Endothelial cell (in vitro differentiated cells): ENCODE data around the gene EGFLAM. TPM values are rescaled to one million over a fixed set of nuclear protein-coding genes. Genes with fewer than 3 reads are reported as not detected.

ENCODE experiments used
- DNase-seq: peaks from one replicate; pipeline ENCODE4 v3.0.0; 2021; ENCODE audit warnings: low spot score
- H3K27ac Mint-ChIP-seq: one replicate; pipeline ENCODE4 v1.8.0; 2021; ENCODE audit warnings: mixed read lengths, inconsistent platforms; ENCODE audit not compliant: unreplicated experiment
- H3K27me3 Mint-ChIP-seq: one replicate; pipeline ENCODE4 v1.8.0; 2021; ENCODE audit warnings: mild to moderate bottlenecking, moderate library complexity, mixed read lengths, inconsistent platforms; ENCODE audit not compliant: unreplicated experiment
- H3K36me3 Mint-ChIP-seq: one replicate; pipeline ENCODE4 v1.8.0; 2021; ENCODE audit warnings: mild to moderate bottlenecking, low read depth, mixed read lengths, inconsistent platforms; ENCODE audit not compliant: unreplicated experiment
- H3K4me1 Mint-ChIP-seq: one replicate; pipeline ENCODE4 v1.8.0; 2021; ENCODE audit warnings: mild to moderate bottlenecking, mixed read lengths, inconsistent platforms; ENCODE audit not compliant: unreplicated experiment
- H3K4me3 Mint-ChIP-seq: one replicate; pipeline ENCODE4 v1.8.0; 2021; ENCODE audit warnings: mild to moderate bottlenecking, mixed read lengths, inconsistent platforms; ENCODE audit not compliant: unreplicated experiment
- H3K9me3 Mint-ChIP-seq: one replicate; pipeline ENCODE4 v1.8.0; 2021; ENCODE audit warnings: mixed read lengths, inconsistent platforms; ENCODE audit not compliant: unreplicated experiment
- total RNA-seq: library from RNA; stranded (reverse); fragmentation: NEBNext Ultra II Directional; extraction: Animal tissue kit (Norgen Biotek cat#: 25700); gene quantifications from one replicate; pipeline ENCODE4 v1.2.1, GENCODE V29; 2021; ENCODE audit not compliant: unreplicated experiment
- TF ChIP-seq, protein P1 (sequence below): fragments of 200-600 bp; sonication (generic); IDR thresholded peaks from one replicate; pipeline ENCODE4 v1.5.0; 2021; ENCODE audit warnings: antibody characterized with exemption; ENCODE audit not compliant: unreplicated experiment

EGFLAM gene
- total RNA-seq, 1 donor from 2014 or later: 29.6 TPM

DNA sequence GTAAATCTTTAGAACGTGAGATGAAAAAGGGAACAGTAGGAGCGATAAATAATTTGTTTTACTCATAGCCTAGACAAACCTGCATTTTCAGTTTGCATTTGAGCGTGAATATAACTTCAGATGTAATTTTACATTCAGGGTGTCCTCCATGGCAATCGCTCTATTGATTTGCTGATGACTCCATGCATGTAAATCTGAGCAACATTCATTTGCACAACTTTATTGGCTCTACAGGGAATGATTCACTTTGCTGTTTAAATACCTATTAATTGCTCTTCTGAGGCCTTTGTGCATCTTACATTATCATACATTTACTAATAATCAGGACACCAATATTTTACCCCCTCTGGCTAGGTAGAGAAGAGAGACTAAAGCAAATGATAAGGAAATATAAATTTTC, 122.2 kb downstream of the EGFLAM start:
- H3K27ac Mint-ChIP-seq: no peak overlapping the region
- H3K4me1 Mint-ChIP-seq: peaks cover 46% of the 10 kb centered on the region
- no peaks in the 10 kb centered on the region for H3K9me3 Mint-ChIP-seq
- TF ChIP-seq, protein P1, sequence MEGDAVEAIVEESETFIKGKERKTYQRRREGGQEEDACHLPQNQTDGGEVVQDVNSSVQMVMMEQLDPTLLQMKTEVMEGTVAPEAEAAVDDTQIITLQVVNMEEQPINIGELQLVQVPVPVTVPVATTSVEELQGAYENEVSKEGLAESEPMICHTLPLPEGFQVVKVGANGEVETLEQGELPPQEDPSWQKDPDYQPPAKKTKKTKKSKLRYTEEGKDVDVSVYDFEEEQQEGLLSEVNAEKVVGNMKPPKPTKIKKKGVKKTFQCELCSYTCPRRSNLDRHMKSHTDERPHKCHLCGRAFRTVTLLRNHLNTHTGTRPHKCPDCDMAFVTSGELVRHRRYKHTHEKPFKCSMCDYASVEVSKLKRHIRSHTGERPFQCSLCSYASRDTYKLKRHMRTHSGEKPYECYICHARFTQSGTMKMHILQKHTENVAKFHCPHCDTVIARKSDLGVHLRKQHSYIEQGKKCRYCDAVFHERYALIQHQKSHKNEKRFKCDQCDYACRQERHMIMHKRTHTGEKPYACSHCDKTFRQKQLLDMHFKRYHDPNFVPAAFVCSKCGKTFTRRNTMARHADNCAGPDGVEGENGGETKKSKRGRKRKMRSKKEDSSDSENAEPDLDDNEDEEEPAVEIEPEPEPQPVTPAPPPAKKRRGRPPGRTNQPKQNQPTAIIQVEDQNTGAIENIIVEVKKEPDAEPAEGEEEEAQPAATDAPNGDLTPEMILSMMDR: no peak
- DNase-seq: no peak
- no peak overlapping the region for H3K4me3 Mint-ChIP-seq
- H3K36me3 Mint-ChIP-seq: peaks cover 1% of the 10 kb centered on the region
- H3K27me3 Mint-ChIP-seq: no peaks in the 10 kb centered on the region

DNA sequence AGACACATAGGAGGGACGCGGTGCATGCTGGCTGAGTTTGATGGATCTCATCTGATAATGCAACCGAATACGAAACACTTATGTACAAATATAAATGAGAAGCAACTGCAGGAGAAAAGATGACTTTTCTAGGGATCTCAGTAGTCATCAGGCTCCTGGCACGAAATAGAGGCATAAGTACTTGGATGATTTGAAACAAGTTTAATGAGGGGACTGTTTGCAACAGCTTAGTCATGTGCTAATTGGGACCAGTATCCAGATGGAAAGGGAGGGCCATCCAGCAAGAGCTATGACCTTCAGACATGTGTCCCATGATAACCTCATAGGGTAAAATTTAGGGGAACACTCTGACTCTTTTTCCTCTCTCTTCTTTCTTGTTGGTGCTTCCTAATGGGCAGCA, 123.0 kb downstream of the EGFLAM start:
- Mint-ChIP-seq H3K9me3 (no peaks in the 10 kb centered on the region), H3K36me3 (no peaks in the 10 kb centered on the region), H3K4me3 (no peak overlapping the region), H3K4me1 (peaks cover 44% of the 10 kb centered on the region), H3K27ac (no peak overlapping the region), H3K27me3 (no peaks in the 10 kb centered on the region)
- DNase-seq: no peak
- TF ChIP-seq, protein P1: no peak

DNA sequence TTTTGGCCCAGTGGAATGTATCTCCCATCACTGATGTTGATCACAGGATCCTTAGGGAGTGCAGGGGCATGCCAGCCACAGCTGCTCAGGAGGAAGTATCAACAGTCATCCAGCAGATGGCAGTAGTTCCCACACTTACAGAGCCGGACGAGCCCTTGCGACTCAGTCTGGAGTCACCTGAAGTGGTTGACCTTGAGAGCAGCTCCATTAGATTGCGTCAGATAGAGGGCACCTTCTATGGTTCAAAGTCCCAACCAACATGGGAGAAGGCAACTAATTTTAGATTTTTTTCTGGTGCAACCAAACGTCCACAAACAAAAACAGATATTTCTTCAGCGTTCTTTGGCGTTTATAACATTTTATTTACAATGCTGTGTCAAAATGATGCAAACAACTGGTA, 124.5 kb downstream of the EGFLAM start:
- TF ChIP-seq, protein P1: peak; percentile 72
- no peak overlapping the region for H3K4me3 Mint-ChIP-seq
- peak; percentile 74 for DNase-seq
- no peaks in the 10 kb centered on the region for H3K36me3 Mint-ChIP-seq
- H3K4me1 Mint-ChIP-seq: peaks cover 32% of the 10 kb centered on the region
- no peak overlapping the region for H3K27ac Mint-ChIP-seq
- no peaks in the 10 kb centered on the region for H3K9me3 Mint-ChIP-seq
- no peaks in the 10 kb centered on the region for H3K27me3 Mint-ChIP-seq

DNA sequence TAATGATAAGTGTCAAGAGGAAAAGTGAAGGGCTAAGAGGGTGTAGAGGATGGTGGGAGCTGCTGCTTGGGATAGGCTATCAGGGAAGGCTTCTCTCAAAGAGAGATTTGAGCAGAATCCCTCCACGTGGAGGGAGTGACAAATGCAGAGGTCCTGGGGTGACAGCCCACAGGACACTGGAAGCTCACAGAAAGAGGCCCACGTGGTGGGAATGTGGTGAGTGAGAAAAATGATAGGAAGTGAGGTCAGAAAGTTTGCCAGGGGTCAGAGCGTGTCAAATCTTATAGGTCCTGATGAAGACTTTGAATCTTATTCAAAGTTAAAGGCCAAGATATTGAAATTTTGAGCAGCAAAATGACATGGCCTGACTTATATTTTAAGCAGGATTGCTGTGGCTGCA, 125.3 kb downstream of the EGFLAM start:
- H3K27ac Mint-ChIP-seq: no peak overlapping the region
- DNase-seq: no peak
- H3K4me3 Mint-ChIP-seq: no peak overlapping the region
- TF ChIP-seq, protein P1: no peak
- no peaks in the 10 kb centered on the region for H3K9me3 Mint-ChIP-seq
- H3K27me3 Mint-ChIP-seq: no peaks in the 10 kb centered on the region
- H3K4me1 Mint-ChIP-seq: peaks cover 24% of the 10 kb centered on the region
- no peaks in the 10 kb centered on the region for H3K36me3 Mint-ChIP-seq

DNA sequence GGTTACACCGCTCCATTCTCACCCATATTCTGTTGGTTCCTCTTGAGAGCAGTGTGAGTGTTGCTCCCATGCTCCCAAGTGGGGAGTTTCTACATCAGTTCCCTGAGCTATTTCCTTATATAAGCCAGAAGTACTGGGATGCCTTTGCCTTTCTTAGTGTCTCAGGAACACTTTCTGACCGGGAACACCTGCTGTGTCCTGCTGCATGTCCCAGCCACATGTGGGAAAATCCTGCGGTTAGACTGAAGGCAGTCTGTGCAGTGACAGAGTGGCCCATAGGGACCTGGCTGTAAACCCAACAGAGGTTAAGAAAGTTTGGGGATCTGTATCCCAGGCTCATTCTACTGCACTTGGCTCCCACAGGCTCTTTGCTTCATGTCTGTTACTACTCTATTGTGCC, 126.0 kb downstream of the EGFLAM start:
- Mint-ChIP-seq H3K36me3 (no peaks in the 10 kb centered on the region), H3K9me3 (no peaks in the 10 kb centered on the region), H3K27me3 (no peaks in the 10 kb centered on the region), H3K4me3 (no peak overlapping the region), H3K27ac (no peak overlapping the region), H3K4me1 (peaks cover 17% of the 10 kb centered on the region)
- DNase-seq: no peak
- TF ChIP-seq, protein P1: no peak
